Mesodermal cell (in vitro differentiated cells): ENCODE results near the gene NPNT.
A peak's percentile ranks its signal among the peaks of the same experiment; 100 is the strongest.

ENCODE experiments used
- H3K27ac ChIP-seq: 2 replicates; pipeline ENCODE4 v1.7.0; 2013; ENCODE audit warnings: mild to moderate bottlenecking, low read depth, low read length, moderate library complexity; ENCODE audit not compliant: severe bottlenecking
- H3K36me3 ChIP-seq: 2 replicates; pipeline ENCODE4 v1.7.1; 2013; ENCODE audit warnings: mild to moderate bottlenecking, low read length, moderate library complexity; ENCODE audit not compliant: control insufficient read depth, insufficient read depth
- H3K4me1 ChIP-seq: one replicate; pipeline ENCODE4 v1.7.1; 2013; ENCODE audit warnings: mild to moderate bottlenecking, low read length; ENCODE audit not compliant: insufficient read depth, control insufficient read depth, poor library complexity, severe bottlenecking
- H3K4me3 ChIP-seq: 2 replicates; pipeline ENCODE4 v1.7.0; 2013; ENCODE audit warnings: low read length, control low read depth, mild to moderate bottlenecking; ENCODE audit not compliant: insufficient read depth, poor library complexity, severe bottlenecking; ENCODE audit errors: extremely low read depth
- H3K9me3 ChIP-seq: 2 replicates; pipeline ENCODE4 v1.7.1; 2013; ENCODE audit warnings: mild to moderate bottlenecking, low read length, moderate library complexity; ENCODE audit not compliant: control insufficient read depth
- WGBS, 2 experiments: methylation state at CpG; one replicate each; pipeline ENCODE4 v1.1.5; 2013; ENCODE audit warnings: missing lambda C conversion rate in 2 of 2; ENCODE audit not compliant: insufficient coverage in 2 of 2; 5-methylcytosine and 5-hydroxymethylcytosine counted together

NPNT gene

GRCh38 chr4:105946771-105947170 is 51.5 kb downstream of the NPNT start:
- Histone ChIP-seq H3K4me3 (no peak overlapping the region), H3K4me1 (peaks cover 3% of the 10 kb centered on the region), H3K27ac (no peak overlapping the region), H3K36me3 (no peaks in the 10 kb centered on the region), H3K9me3 (no peaks in the 10 kb centered on the region)
- 86% methylated on average over 1 of the region's 3 CpGs; no CpG with 5 or more reads in 1 of the 2 experiments for WGBS, 2 experiments

- Histone ChIP-seq H3K4me3 (no peak overlapping the region), H3K9me3 (no peaks in the 10 kb centered on the region), H3K36me3 (no peaks in the 10 kb centered on the region), H3K27ac (no peak overlapping the region), H3K4me1 (peaks cover 3% of the 10 kb centered on the region)
- 89 to 94% methylated on average over 5 of the region's 5 CpGs for WGBS, 2 experiments
These were observed 55.4 kb downstream of the NPNT start for GRCh38 chr4:105950701-105951100.

DNA sequence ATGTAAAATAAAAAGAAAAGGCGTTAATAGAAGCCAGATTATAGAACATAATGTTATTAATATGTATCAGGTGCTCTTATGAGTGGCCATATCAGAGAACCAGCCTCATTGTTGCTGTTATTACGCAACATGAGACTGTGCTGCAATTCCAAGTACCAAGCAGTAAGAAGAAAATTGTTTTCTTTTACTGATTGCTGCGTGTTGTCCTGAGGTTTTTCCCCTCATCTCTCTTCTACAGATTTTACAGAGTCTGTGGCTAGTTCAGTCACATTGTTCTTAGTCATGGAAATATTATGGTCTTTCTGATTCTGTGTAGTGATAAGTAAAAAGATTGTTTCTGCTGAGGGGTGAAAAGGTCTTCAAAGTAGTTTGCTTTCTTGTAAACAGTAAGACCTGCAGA is 55.9 kb downstream of the NPNT start:
- Histone ChIP-seq H3K9me3 (no peaks in the 10 kb centered on the region), H3K27ac (no peak overlapping the region), H3K36me3 (no peaks in the 10 kb centered on the region), H3K4me3 (no peak overlapping the region), H3K4me1 (peaks cover 3% of the 10 kb centered on the region)
- 50% methylated on average over 2 of the region's 3 CpGs; no CpG with 5 or more reads in 1 of the 2 experiments for WGBS, 2 experiments

DNA sequence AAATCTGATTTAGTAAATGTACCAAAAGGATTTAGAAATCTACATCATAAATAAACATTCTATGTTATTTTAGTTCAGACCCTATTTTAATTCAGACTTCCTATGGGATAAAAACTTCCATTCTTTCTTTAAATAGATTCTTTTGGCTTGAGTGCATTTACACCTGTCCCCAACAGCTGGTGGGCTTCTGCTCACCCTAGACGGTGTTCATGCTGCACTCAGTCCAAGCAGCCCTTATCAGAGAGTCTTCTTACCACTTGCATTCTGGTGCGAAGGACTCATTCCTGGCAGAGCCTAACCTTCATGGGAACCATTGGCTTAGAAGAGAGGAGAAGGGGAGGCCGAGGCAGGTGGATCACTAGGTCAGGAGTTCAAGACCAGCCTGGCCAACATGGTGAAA is 57.3 kb downstream of the NPNT start:
- no peak overlapping the region for H3K4me3 ChIP-seq
- H3K36me3 ChIP-seq, result no peaks in the 10 kb centered on the region
- no peak overlapping the region for H3K27ac ChIP-seq
- H3K9me3 ChIP-seq, result no peaks in the 10 kb centered on the region
- peaks cover 3% of the 10 kb centered on the region for H3K4me1 ChIP-seq
- 94 to 100% methylated on average over 2 to 3 of the region's 3 CpGs for WGBS, 2 experiments

DNA sequence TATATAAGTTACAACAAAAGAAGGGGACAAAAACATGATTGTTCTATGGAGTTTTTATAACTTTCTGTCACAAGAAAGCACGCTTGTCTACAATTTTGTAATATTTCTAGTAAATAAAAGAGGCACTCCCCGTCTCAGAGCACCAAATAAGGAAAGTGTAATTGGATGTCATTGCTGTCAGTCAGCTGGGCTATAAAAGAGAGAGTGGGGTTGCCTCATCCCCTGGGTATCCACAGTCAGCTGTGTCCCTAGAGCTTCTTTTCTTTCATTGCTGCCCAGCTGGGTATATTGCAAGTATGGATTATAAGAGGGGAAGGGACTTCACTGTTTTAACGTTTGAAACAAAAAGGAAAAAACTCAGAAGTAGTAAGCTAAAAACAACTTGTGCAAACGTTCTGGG is 61.3 kb downstream of the NPNT start:
- no peak overlapping the region for H3K27ac ChIP-seq
- WGBS, 2 experiments, result 70% methylated on average over 3 of the region's 4 CpGs; no CpG with 5 or more reads in 1 of the 2 experiments
- no peaks in the 10 kb centered on the region for H3K4me1 ChIP-seq
- no peak overlapping the region for H3K4me3 ChIP-seq
- H3K9me3 ChIP-seq, result no peaks in the 10 kb centered on the region
- H3K36me3 ChIP-seq, result no peaks in the 10 kb centered on the region

GRCh38 chr4:105957680-105958079 is 62.4 kb downstream of the NPNT start:
- Histone ChIP-seq H3K4me1 (no peaks in the 10 kb centered on the region), H3K27ac (no peak overlapping the region), H3K9me3 (no peaks in the 10 kb centered on the region), H3K36me3 (no peaks in the 10 kb centered on the region), H3K4me3 (no peak overlapping the region)
- WGBS, 2 experiments, result 89 to 100% methylated on average over 2 of the region's 4 CpGs

GRCh38 chr4:105963461-105964400 is 68.5 kb downstream of the NPNT start:
- Histone ChIP-seq H3K27ac (peak overlapping the region; percentile 43), H3K9me3 (no peaks in the 10 kb centered on the region), H3K4me1 (peaks cover 15% of the 10 kb centered on the region), H3K36me3 (no peaks in the 10 kb centered on the region), H3K4me3 (no peak overlapping the region)
- WGBS, 2 experiments, result 92 to 100% methylated on average over 1 to 2 of the region's 3 CpGs

- no CpG with 5 or more reads among the region's 6 CpGs for WGBS, 2 experiments
These were observed 70.0 kb downstream of the NPNT start for GRCh38 chr4:105965183-105965800.

GRCh38 chr4:105966051-105966450 is 70.8 kb downstream of the NPNT start:
- Histone ChIP-seq H3K9me3 (no peaks in the 10 kb centered on the region), H3K36me3 (no peaks in the 10 kb centered on the region), H3K4me1 (peaks cover 15% of the 10 kb centered on the region), H3K27ac (no peak overlapping the region), H3K4me3 (no peak overlapping the region)

More at GRCh38 chr4:105965183-105965800, 70.0 kb downstream of the NPNT start:
- H3K4me1 ChIP-seq, result peaks cover 15% of the 10 kb centered on the region
- H3K36me3 ChIP-seq, result no peaks in the 10 kb centered on the region
- H3K27ac ChIP-seq, result no peak overlapping the region
- H3K4me3 ChIP-seq, result no peak overlapping the region
- no peaks in the 10 kb centered on the region for H3K9me3 ChIP-seq

- peaks cover 15% of the 10 kb centered on the region for H3K4me1 ChIP-seq
- H3K4me3 ChIP-seq, result no peak overlapping the region
- H3K27ac ChIP-seq, result no peak overlapping the region
- H3K36me3 ChIP-seq, result no peaks in the 10 kb centered on the region
- H3K9me3 ChIP-seq, result no peaks in the 10 kb centered on the region
- WGBS, 2 experiments, result 79 to 85% methylated on average over 8 to 10 of the region's 10 CpGs
These were observed 71.9 kb downstream of the NPNT start for GRCh38 chr4:105967058-105967658.
